HG03565 (cell line): ENCODE results near the gene PLCB4.

Source experiments
- ATAC-seq: cut with Tn5 transposase; IDR thresholded peaks from one replicate; pipeline ENCODE4 v1.9.1; 2021; ENCODE audit warnings: mild to moderate bottlenecking, moderate library complexity; ENCODE audit not compliant: unreplicated experiment

Gene PLCB4

GRCh38 chr20:9212735-9213134 is 143.8 kb downstream of the PLCB4 start:
- ATAC-seq = no peak

- ATAC-seq = no peak
Observed at GRCh38 chr20:9214685-9215084, 145.8 kb downstream of the PLCB4 start.

GRCh38 chr20:9215539-9215938 is 146.7 kb downstream of the PLCB4 start:
- no peak for ATAC-seq

- ATAC-seq = no peak
Observed at GRCh38 chr20:9218531-9218961, 149.7 kb downstream of the PLCB4 start.

- no peak for ATAC-seq
Observed at GRCh38 chr20:9220874-9221547, 152.1 kb downstream of the PLCB4 start.

GRCh38 chr20:9223296-9223695 is 154.4 kb downstream of the PLCB4 start:
- no peak for ATAC-seq

- no peak for ATAC-seq
Observed at GRCh38 chr20:9225879-9226278, 157.0 kb downstream of the PLCB4 start.

GRCh38 chr20:9227896-9228615 is 159.2 kb downstream of the PLCB4 start:
- ATAC-seq = no peak

GRCh38 chr20:9228774-9229450 is 160.0 kb downstream of the PLCB4 start:
- ATAC-seq = no peak

GRCh38 chr20:9230406-9230805 is 161.5 kb downstream of the PLCB4 start:
- ATAC-seq = no peak

GRCh38 chr20:9233804-9234203 is 164.9 kb downstream of the PLCB4 start:
- no peak for ATAC-seq

- no peak for ATAC-seq
Observed at GRCh38 chr20:9235518-9235917, 166.6 kb downstream of the PLCB4 start.

GRCh38 chr20:9236458-9236857 is 167.6 kb downstream of the PLCB4 start:
- no peak for ATAC-seq

- ATAC-seq = no peak
Observed at GRCh38 chr20:9241232-9241692, 172.4 kb downstream of the PLCB4 start.

- ATAC-seq = no peak
Observed at GRCh38 chr20:9241721-9242427, 173.0 kb downstream of the PLCB4 start.

- no peak for ATAC-seq
Observed at GRCh38 chr20:9243986-9244385, 175.1 kb downstream of the PLCB4 start.

- ATAC-seq = no peak
Observed at GRCh38 chr20:9244811-9245210, 175.9 kb downstream of the PLCB4 start.

GRCh38 chr20:9246731-9247130 is 177.8 kb downstream of the PLCB4 start:
- no peak for ATAC-seq

- no peak for ATAC-seq
Observed at GRCh38 chr20:9250511-9250910, 181.6 kb downstream of the PLCB4 start.

- ATAC-seq = no peak
Observed at GRCh38 chr20:9253006-9253539, 184.2 kb downstream of the PLCB4 start.

GRCh38 chr20:9255171-9255570 is 186.3 kb downstream of the PLCB4 start:
- no peak for ATAC-seq
